Hepatic stellate cell (primary cell): ENCODE measurements around the gene BEST2.
A peak's percentile ranks its signal among the peaks of the same experiment; 100 is the strongest.

ENCODE experiments used
- DNase-seq: peaks from one replicate; pipeline ENCODE4 v3.0.0; 2011; ENCODE audit warnings: low spot score

BEST2 gene

DNA sequence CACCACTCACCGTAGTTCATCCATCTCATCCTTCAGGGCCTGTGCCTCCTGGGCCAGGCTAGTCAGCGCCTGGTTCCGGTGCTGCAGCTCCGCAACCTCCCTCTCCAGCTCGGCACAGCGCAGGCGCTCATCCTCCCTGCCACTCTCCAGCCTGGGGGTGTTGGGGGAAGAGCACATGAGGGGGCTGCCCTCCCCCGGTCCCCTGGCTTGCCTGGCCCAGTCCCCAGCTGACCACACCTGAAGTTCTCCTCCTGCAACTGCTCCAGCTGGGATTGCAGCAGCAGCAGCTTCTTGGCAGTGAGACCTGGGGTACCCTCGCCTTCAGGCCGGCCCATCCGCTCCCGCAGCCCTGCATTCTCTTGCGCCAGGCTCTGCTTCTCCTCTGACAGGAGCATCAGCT lies 19.3 kb downstream of the BEST2 start:
- DNase-seq: no peak

DNA sequence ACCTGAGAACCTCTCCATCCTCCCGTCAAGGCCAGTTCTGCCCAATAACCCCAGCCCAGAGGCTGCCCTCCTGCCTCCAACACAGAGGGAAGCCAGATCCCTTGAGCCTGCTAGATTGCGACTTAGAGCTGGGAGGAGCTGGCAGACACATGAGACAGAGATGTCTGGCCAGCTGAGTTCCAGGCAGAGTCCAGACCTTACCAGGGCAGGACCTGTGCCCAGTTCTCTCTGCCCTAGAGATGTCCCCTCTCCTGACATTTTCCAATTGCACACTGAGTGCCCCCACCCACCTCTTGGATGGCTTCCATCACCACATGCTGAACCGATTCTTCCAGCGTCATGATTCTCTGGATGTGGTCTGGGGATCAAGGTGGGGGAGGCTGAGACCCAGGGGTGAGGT lies 20.7 kb downstream of the BEST2 start:
- DNase-seq: no peak

DNA sequence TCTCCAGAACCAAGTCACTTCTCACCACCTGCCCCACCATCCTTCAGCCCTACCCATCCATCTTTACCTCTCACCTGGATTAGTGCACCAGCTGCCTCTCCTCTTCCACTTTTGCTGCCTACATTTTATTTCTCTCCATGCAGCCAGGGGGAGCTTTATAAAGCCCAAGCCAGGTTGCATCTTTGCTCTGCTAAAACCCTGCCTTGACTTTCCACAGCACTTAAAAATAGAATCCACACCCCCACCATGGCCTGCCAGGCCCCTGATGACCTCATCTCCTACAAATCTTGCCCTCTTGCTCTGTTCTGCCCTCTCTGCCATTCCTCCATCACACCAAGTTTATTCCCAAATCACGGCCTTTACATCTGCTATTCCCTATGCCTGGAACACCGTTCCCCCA lies 22.0 kb downstream of the BEST2 start:
- peak; percentile 58 for DNase-seq

DNA sequence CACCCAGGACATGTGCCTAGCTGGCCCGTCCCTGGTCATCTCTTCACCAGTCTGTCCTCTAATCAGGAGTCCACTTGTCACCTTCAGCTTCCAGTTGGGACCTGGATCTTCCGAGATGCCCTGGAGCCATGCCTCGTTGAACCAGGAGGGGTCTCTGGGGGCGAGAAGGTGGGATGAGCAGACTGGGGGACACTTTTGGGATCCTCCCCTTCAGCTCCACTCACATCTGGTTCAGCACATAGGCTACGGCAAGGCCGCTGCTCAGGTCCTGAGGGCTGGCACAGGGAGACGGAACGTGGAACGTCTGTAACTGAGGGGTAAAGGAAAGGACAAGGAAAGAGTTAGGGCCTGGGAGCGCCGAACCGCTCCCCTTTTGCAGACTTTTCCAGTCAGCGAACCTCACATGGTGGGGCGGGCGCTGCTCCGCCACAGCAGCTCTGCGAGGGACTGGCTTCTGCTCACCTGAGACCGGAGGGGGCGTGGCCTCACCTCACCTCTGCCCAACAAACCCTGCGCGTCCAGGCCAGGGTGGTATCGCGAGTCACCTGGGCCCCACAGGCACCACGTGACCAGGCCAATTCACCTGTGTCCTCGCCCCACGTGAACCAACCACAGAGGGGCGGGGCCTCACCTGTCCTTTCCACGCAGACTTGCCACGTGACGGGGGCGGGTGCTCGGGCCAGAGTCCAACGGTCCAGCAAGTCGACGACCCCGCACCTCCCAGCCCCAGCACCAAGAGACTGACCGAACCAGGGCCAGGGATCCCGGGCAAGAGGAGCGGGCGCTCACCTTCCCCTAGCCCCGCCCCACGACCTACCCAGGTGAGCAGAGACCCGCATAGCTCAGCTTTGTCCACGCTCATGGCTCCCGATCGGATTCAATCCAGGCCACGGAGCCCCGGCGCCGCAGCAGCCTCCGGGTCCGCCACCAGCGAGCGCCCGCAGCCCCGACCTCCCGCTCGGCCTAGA lies 23.3 kb downstream of the BEST2 start, which contains the start of gene HOOK2:
HOOK2 (minus strand) TSS at position 965 of the 968 bp plus-strand sequence; CDS start at position 862, 103 bp downstream.
- DNase-seq: no peak

DNA sequence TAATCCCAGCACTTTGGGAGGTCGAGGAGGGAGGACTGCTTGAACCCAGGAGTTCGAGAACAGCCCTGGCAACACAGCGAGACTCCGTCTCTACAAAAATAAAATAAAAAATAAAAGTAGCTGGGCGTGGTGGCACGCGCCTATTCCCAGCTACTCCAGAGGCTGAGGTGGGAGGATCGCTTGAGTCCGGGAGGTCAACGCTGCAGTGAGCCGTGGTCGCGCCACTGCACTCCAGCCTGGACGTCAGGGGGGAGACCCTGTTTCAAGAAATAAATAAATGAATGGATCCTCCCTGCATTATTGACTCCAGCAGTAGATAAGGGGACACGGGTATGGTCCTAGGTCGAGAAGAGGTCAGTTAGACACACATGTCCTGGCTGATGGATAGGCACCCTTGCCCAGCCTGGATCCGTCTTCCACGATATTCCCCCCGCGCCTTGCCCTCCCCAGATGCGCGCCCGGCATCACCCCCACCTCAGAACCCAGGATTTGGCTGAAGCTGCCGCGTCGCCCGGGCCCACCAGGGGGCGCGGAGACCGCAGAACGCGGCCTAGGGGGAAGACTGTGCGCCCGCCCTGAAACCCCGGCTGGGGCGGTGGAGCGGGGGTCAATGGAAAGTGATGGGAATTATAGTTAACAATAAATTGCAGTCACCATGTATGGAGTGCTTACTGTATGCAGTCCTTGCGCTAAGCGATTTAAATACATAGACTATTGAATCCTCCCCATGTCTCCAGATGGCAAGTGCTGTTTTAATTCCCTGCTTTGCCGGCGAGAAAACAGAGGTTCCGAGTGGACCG lies 25.8 kb downstream of the BEST2 start:
- DNase-seq: peak; percentile 86

DNA sequence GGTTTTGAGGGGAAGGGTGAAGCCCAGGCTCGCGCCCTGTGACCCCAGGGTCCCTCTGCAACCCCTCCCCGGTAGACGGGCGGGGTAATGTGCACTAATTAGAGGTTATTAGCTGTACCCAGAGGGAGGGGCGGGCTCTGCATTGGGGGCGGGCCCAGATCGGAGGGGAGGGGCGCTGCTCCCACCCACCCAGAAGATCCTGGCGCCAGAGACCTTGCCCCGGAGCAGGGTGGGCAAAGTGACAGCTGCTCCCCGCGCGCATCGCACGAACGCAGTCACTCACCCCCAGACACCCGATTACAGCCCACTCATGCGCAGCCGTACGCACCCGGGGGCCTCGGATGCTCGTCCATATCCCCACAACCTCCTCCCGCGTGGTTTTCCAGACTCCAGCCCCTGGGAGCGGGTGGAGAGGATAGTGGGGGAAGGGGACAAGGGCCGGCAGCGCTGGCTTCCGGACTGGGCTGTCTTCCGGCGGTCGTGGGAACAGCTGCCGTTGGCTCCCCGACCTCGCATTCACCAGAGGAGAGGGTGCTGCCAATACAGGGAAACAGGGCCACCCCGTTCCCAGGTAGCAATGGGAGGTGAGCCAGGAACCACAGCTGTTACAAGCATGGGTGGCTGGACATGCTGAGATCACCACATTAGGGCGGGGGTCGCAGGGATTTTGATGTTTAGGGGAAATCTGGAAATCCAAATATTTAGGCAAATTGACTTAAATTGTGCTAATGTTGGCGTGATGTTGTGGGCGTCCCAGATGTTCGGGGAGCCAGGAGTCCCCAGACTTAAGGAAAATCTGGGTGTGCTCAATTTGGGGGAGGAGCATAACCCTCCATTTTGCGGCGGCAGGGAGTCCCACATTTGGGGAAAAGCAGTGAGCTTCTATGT lies 26.7 kb downstream of the BEST2 start:
- DNase-seq: peak; percentile 86

DNA sequence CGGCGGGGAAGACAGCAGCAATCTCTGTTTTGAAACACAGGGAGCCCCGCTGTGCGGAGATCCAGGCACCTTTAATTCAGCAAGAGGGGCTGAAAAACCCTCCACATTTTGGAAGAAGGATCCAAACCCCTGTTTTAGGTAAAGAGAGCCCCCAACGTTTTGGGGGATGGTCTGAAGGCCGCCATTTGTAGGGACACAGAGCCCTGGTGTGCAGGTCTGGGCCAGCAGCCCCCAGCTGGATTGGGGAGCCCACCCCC lies 27.2 kb downstream of the BEST2 start:
- DNase-seq: no peak

DNA sequence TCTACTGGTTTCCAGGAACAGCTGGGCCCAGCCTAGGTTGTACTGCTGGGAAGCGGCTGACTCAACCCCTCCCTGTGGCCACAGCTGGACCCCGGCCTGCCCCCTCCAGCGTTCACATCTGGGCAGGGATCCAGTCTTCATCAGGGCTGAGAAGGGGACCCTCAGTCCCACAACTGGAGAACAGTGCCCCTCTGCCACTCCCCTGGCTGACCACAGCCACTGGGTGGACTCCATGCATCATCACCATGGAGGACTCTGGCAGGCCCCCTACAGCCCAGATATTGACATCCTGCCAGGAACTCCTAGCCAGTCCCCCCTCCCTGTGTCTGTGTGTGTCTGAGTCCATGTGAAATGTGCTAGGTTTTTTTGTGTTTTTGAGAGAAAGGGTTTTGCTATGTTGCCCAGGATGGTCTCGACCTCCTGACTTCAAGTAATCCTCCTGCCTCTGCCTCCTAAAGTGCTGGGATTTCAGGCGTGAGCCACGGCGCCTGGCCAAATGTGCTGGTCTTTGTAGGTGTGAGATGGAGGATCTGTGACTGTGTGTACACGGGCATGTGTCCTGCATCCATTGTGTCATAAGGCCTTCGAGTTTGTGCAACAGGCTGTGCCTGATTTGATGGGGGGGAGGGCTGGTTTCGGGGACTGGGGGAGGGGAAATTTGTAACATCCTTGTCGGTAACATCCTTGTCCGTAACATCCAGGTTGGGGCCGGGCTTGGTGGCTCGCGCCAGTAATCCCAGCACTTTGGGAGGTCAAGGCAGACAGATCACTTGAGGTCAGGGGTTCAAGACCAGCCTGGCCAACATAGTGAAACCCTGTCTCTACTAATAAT lies 27.8 kb downstream of the BEST2 start:
- peak; percentile 73 for DNase-seq

DNA sequence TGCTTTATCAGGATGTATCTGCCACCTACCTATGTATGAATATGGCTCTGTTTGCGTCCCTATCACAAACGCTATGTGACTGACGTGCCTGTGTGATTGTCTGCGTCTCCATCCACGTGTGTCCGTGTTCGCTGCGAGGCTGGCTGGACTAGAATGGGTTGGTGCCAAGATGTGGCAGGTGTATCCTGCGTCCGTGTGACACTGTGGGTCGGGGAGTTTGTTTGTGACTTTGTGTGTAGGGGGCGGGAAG lies 30.5 kb downstream of the BEST2 start:
- no peak for DNase-seq

DNA sequence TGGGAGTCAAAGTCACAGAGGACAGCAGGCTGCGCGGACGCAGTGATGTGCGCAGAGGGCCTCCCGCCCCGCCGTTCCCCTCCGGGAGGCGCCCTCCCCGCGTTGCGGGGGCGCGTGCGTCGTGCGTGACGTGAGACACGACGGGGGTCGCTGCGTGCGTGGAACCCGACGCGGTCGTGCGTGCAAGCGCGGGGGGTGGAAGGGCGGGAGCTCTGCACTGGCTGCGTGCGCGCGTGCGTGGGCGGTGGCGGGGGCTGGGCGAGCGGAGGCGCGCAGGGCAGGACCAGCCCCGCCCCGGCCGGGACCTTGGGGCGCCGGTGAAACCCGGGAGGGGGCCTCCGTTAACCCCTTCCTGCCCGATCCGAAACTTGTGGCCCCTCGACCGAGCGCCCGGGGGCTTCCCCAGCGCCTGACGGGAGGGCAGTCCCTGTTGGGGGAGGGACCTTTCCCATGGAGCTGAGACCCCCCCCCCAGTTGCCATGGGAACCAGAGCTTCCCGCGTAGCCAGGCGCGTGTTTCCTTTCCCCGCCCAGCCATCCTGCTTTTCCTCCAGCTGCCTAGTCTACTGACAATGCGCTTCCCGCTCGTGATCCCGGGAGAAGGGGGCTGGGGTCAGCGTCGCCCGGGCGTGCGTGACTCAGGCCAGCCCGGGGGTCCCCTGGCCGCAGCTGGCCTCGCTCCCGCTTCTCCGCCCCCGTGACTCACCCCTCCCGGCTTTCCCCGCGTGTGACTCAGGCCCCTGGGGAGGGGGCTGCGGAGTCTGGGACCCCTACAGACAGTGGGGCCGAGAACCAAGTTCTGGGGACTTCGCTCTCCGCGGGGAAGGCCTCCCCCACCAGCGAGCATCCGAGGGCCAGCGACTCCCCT lies 31.1 kb downstream of the BEST2 start:
- DNase-seq: peak; percentile 78

DNA sequence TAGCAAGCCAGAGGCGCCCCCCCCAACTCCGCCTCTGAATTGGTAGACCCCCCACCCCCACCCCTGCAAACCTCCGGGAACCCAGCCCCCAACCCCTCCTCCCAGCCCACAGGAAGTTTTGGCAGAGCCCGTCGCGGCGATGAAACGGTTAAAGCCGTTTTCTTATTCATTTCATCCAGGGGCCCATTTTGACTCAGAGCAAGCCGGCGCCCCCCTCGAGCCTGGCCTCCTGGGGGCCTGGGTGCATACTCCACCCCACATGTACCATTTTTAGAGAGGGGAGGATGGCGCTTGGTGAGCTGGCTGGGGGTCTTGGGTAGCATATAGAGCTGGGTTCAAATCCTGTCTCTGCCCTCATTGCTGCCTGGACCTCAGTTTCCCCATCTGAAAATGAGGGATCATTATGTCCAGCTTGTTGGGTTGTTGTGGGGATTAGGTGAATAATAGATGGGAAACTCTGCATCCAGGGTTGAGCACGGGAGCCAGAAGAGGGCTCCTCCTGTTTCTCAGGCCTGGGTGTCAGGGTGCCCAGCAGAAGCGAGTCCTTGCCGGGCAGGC lies 31.8 kb downstream of the BEST2 start:
- DNase-seq: no peak

DNA sequence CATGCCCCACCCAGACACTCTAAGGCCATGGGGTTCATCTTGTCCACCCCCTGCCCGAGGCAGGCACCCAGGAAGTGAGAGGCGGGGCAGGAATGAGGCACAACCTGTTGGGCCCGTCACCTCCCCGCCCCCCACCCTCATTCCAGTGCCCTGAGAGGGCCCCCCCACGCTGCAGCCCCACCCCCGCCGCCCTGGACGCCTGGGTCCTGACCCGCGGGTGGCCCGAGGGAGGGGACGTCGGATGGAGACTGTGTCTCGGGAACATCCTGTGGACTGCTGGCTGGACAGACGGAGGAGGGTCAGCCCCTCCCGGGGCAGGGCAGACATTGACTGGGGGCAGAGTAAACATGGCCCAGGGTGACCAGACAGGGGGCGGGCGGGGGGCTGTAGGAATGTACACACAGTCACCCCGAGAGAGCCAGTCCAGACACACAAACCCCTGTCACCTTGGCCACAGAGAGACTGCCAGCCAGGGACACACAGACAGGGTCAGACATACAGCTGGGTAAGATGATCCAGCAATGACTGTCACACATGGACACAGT lies 32.3 kb downstream of the BEST2 start:
- no peak for DNase-seq

DNA sequence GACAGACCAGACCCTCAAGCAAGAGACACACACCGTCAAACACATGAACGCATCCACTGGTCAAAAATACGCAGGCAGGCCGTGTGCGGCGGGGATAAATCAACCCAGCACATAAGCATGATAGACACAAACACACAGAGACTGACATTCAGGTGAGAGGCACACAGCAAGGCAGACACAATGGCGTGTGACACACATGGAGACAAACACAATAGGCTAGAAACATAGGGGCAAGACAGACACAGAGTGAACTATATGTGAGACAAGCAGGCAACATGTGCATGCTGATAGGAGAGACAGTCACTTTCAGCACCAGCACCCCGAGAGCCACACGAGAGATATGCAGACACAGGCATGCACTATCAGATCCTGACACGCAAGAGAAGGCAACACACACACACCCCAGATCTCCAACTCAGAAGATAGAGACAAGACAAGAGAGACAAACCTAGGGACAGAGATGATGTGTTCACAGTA lies 32.8 kb downstream of the BEST2 start:
- peak; percentile 60 for DNase-seq

DNA sequence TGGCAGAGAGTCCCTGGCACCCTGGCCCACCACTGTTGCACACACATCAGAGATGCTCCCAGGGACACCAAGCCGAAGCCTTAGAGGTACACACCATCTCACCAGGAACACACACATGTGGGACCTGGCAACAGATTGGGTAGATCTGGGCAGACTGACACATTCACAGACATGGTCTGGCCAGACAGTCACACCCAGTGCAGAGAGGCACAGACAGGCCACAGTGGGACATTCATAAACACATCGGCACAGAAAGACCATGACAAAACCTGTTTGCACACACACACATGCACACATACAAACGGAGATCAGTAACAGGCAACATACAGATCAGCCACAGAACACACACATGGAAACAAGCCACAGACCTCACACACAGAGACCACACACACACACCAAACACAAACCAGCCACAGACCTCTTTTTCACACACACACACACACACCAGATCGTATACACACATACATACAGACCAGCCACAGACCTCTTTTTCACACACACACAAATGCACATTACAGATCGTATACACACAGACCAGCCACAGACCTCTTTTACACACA lies 33.4 kb downstream of the BEST2 start:
- no peak for DNase-seq

DNA sequence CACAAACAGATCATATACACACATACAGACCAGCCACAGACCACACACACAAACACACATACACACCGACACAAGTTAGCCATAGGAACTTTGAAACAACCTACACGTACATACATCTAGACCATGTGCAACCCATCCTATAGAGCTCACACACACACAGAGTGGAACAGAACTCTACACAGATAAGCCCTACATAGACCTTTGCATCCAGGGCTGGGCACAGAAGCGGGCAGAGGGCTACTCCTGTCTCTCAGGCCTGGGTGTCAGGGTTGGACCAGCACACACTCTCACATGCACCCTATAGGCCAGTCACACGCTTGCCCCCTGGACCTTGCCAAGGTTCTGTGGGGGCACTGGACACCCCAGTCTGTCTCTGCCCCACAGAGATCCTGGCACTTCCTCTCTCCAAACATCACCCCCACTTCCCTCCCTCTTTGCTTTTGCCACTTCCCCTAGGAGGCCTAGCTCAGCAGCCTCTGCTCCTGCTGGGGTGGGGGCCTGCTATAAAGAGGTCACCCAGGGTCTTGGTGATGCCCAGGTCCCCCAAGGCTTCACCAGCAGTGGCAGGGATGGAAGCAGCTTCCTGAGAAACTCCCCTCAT lies 33.9 kb downstream of the BEST2 start:
- DNase-seq: no peak

DNA sequence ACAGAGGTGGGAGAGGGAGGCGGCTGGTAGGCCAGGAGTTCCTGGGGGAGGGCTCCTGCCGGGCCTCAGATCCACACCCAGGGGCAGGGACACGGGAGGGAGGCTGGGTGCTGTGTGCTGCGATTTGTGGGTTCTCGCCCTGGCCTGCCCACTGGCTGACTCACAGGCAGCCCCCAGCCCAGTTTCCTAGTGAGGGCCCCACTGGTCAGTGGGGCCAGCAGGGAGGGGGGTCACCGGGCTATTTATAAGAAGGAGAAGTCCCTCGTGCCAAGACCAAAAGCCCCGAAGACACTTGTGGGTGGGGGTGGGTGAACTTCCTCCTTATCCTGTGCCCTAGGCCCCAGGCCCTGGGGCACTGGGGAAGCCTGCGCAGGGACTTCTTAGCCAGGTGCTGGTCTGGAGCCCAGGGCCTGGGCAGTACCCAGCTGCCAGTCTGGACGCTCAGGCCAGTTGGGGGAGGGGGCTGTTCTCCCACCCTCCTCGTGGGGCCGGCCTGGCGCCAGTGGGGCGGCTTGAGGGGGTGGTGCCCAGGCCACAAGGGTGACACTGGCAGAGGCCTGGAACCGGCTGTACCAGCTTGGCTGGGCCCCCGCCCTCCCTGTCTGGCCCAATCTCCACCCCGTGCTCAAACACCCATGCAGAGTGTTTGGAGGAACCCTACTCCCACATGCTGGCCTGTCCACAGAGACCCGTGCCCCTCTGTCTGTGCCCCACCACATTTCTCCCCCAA lies 34.7 kb downstream of the BEST2 start:
- DNase-seq: no peak

DNA sequence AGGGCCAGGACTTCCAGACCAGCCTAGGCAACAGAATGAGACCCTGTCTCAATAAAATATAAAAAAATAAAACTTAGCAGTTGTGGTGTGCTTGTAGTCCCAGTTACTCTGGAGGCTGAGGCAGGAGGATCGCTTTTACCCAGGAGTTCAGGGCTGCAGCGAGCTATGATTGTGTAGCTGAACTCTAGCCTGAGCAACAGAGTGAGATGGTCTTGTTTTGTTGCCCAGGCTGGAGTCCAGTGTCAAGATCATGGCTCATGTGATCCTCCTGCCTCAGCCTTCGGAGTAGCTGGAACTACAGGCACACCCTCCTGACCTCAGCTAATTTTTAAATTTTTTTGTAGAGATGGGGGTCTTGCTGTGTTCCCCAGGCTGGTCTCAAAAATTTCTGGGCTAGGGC lies 35.4 kb downstream of the BEST2 start:
- no peak for DNase-seq

DNA sequence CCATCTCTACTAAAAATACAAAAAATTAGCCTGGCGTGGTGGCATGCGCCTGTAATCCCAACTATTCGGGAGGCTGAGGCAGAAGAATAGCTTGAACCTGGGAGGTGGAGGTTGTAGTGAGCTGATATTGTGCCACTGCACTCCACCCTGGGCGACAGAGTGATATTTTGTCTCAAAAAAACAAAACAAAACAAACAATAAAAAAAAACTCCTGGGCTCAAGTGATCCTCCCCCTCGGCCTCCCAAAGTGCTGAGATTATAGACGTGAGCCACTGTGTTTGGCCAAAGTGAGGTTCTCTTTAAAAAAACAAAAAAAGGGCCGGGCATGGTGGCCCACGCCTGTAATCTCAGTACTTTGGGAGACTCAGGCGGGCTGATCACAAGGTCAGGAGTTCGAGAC lies 35.9 kb downstream of the BEST2 start:
- no peak for DNase-seq
